ENCODE data around the gene ZNHIT3.

The ZNHIT3 gene

GRCh38 chr17:36474571-36474970 is 11.9 kb upstream of the ZNHIT3 start:
- DNase-seq (ENCODE audit: low read depth in 1 of 2, low spot score in 1 of 2): no peak
- H3K4me3 ChIP-seq (replicated peaks; ENCODE audit: insufficient read depth, low read length): no peak overlapping the region
- H3K27me3 ChIP-seq (ENCODE audit: insufficient read depth, poor library complexity, severe bottlenecking): peaks cover 13% of the 10 kb centered on the region
- H3K27ac ChIP-seq (replicated peaks): no peak overlapping the region
- TF ChIP-seq SPI1 (IDR thresholded peaks at IDR 0.05; ENCODE audit: borderline replicate concordance, low read depth): no peak
- TF ChIP-seq CTCF (IDR thresholded peaks at IDR 0.05; ENCODE audit: insufficient read depth, low read length): no peak

DNA sequence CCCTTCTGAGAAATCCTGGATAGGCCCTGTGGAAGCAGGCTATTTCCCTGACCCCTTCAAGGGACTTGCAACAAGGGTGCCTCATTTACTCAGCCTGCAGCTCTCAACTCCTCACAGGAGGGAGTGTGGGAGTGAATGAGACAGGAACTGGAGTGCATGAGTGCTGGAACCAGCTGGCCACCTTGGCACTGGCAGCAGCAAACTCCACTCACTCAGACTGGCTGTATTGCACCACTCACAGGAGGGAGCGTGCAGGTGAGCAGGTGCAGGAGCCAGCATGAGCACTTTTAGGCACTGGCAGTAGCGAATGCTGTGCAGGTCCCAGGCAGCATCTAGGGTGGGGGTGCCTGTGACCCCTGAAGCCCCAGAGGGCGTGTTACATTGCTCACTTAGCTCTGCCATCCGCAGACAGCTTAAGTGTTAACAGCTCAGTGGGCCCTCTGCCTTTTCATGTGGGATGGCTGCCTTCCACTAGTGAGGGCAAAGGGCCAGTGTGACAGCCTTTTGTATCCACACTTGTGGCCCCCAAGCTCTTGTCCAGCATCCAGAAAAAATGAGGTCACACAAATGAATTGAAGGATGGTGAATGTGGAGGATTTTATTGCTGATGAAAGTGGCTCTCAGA is 11.0 kb upstream of the ZNHIT3 start:
- H3K27me3 ChIP-seq (ENCODE audit: insufficient read depth, poor library complexity, severe bottlenecking): peaks cover 13% of the 10 kb centered on the region
- DNase-seq (ENCODE audit: low read depth in 1 of 2, low spot score in 1 of 2): no peak

DNA sequence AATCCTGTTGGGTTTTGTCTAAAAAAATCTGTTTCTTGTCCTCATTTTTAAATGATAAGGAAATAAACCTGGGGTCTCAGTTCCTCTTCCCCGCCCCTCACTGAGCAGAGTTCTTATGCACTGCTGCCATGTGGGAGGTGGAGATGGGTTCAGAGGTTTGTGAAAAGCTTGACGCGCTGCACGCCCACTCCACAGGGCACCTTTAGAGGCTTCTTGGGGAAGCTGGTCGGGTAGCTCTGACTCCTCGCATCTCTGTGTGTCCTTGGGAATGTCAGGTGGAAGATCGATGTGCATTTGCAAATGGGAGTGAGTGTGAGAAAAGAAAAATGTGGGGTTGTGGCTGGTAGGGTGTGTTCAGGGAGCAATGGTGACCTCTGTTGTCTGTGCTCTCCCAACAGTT is 4.7 kb upstream of the ZNHIT3 start:
- peaks cover 11% of the 10 kb centered on the region for H3K27me3 ChIP-seq (ENCODE audit: insufficient read depth, poor library complexity, severe bottlenecking)
- H3K27ac ChIP-seq (replicated peaks): no peak overlapping the region
- DNase-seq (ENCODE audit: low read depth in 1 of 2, low spot score in 1 of 2): no peak
- TF ChIP-seq POLR2AphosphoS5 (IDR thresholded peaks at IDR 0.05; ENCODE audit: low read depth) (no peak), REST (IDR thresholded peaks at IDR 0.05; ENCODE audit: insufficient replicate concordance, low read depth) (no peak), SPI1 (IDR thresholded peaks at IDR 0.05; ENCODE audit: borderline replicate concordance, low read depth) (no peak), GABPA (IDR thresholded peaks at IDR 0.05; ENCODE audit: low read depth) (no peak), CTCF (IDR thresholded peaks at IDR 0.05; ENCODE audit: insufficient read depth, low read length) (no peak)
- no peak overlapping the region for H3K4me3 ChIP-seq (replicated peaks; ENCODE audit: insufficient read depth, low read length)

More for the DNA sequence above, 11.0 kb upstream of the ZNHIT3 start:
- Histone ChIP-seq H3K27ac (replicated peaks) (no peak overlapping the region), H3K4me3 (replicated peaks; ENCODE audit: insufficient read depth, low read length) (no peak overlapping the region)
- TF ChIP-seq REST (IDR thresholded peaks at IDR 0.05; ENCODE audit: insufficient replicate concordance, low read depth): no peak
- no peak for TF ChIP-seq GABPA (IDR thresholded peaks at IDR 0.05; ENCODE audit: low read depth)
- TF ChIP-seq POLR2AphosphoS5 (IDR thresholded peaks at IDR 0.05; ENCODE audit: low read depth): no peak
- no peak for TF ChIP-seq CTCF (IDR thresholded peaks at IDR 0.05; ENCODE audit: insufficient read depth, low read length)
- TF ChIP-seq SPI1 (IDR thresholded peaks at IDR 0.05; ENCODE audit: borderline replicate concordance, low read depth): no peak

All from HL-60 (cell line).